GM19035 (cell line): ENCODE results near the gene LGR4.

Experiments used
- ATAC-seq: cut with Tn5 transposase; IDR thresholded peaks from one replicate; pipeline ENCODE4 v1.9.1; 2021; ENCODE audit not compliant: unreplicated experiment

Gene LGR4

GRCh38 chr11:27429761-27430393 is 42.7 kb downstream of the LGR4 start:
- ATAC-seq: no peak

- no peak for ATAC-seq
Observed at GRCh38 chr11:27427183-27427980, 45.2 kb downstream of the LGR4 start.

- no peak for ATAC-seq
Observed at GRCh38 chr11:27425814-27426213, 46.8 kb downstream of the LGR4 start.

- ATAC-seq: no peak
Observed at GRCh38 chr11:27423125-27423524, 49.5 kb downstream of the LGR4 start.

- ATAC-seq: no peak
Observed at GRCh38 chr11:27421819-27422494, 50.6 kb downstream of the LGR4 start.

- no peak for ATAC-seq
Observed at GRCh38 chr11:27420722-27421572, 51.6 kb downstream of the LGR4 start.

GRCh38 chr11:27420217-27420616 is 52.4 kb downstream of the LGR4 start:
- ATAC-seq: no peak

GRCh38 chr11:27418356-27418755 is 54.2 kb downstream of the LGR4 start:
- no peak for ATAC-seq

GRCh38 chr11:27416568-27417176 is 55.9 kb downstream of the LGR4 start:
- ATAC-seq: no peak

GRCh38 chr11:27414644-27415043 is 57.9 kb downstream of the LGR4 start:
- ATAC-seq: no peak

- no peak for ATAC-seq
Observed at GRCh38 chr11:27413218-27413617, 59.4 kb downstream of the LGR4 start.

- no peak for ATAC-seq
Observed at GRCh38 chr11:27412192-27412691, 60.3 kb downstream of the LGR4 start.

- ATAC-seq: no peak
Observed at GRCh38 chr11:27411328-27411727, 61.3 kb downstream of the LGR4 start.

- ATAC-seq: no peak
Observed at GRCh38 chr11:27410272-27410671, 62.3 kb downstream of the LGR4 start.

- ATAC-seq: no peak
Observed at GRCh38 chr11:27409742-27410141, 62.8 kb downstream of the LGR4 start.

GRCh38 chr11:27409049-27409448 is 63.5 kb downstream of the LGR4 start:
- ATAC-seq: no peak

- no peak for ATAC-seq
Observed at GRCh38 chr11:27408246-27408800, 64.3 kb downstream of the LGR4 start.

- no peak for ATAC-seq
Observed at GRCh38 chr11:27406498-27407354, 65.9 kb downstream of the LGR4 start.

- ATAC-seq: no peak
Observed at GRCh38 chr11:27405134-27405533, 67.5 kb downstream of the LGR4 start.
